H1 (cell line): Measurements from ENCODE around the gene MDK. TPM values are rescaled to one million over a fixed set of nuclear protein-coding genes. Genes with fewer than 3 reads are reported as not detected.

Experiments used
- BCL11A ChIP-seq, 2 experiments: IDR thresholded peaks; one replicate each; pipeline ENCODE4 v1.6.1; 2011; ENCODE audit warnings: low read depth in 2 of 2, low read length in 2 of 2, mild to moderate bottlenecking in 2 of 2
- GTF2F1 ChIP-seq: IDR thresholded peaks from 2 replicates; pipeline ENCODE4 v1.6.1; 2012; ENCODE audit warnings: low read depth, low read length, improper control_type of control experiment, borderline replicate concordance
- KDM5A ChIP-seq: fragments of 200-600 bp; IDR thresholded peaks from 2 replicates; pipeline ENCODE4 v1.7.1; 2012; ENCODE audit warnings: mild to moderate bottlenecking, low read length, inconsistent platforms, mixed read lengths
- PHF8 ChIP-seq: fragments of 200-600 bp; sonication (generic); conservative IDR thresholded peaks from 2 replicates; pipeline ENCODE4 v1.7.1; 2012; ENCODE audit warnings: low read depth, mild to moderate bottlenecking, inconsistent platforms, low read length, moderate library complexity
- RNF2 ChIP-seq: fragments of 200-900, 300-1000 bp; sonication (generic); IDR thresholded peaks from 2 replicates; pipeline ENCODE4 v1.7.1; 2016; ENCODE audit warnings: borderline replicate concordance, low read depth, mild to moderate bottlenecking, antibody characterized with exemption, low read length; ENCODE audit not compliant: poor library complexity, severe bottlenecking; ENCODE audit errors: missing control alignments
- SIX5 ChIP-seq: IDR thresholded peaks from 2 replicates; pipeline ENCODE4 v1.6.1; 2011; ENCODE audit warnings: mild to moderate bottlenecking, low read depth, low read length
- SP1 ChIP-seq: IDR thresholded peaks from 2 replicates; pipeline ENCODE4 v1.6.1; 2011; ENCODE audit warnings: low read depth, low read length
- SUZ12 ChIP-seq: fragments of 200-600 bp; sonication (generic); IDR thresholded peaks from 2 replicates; pipeline ENCODE4 v1.6.1; 2012; ENCODE audit warnings: mild to moderate bottlenecking, inconsistent platforms, low read length, moderate library complexity, mixed read lengths
- TEAD4 ChIP-seq: IDR thresholded peaks from 2 replicates; pipeline ENCODE4 v1.6.1; 2012; ENCODE audit warnings: low read depth, low read length, inconsistent platforms, mixed read lengths
- polyA plus RNA-seq, 7 experiments: library from polyadenylated mRNA; depleted of rRNA in 3 of 7; stranded (reverse) in 5 of 7; unstranded in 2 of 7; fragments of >200 nt in 5 of 7; fragments of 200-250 nt in 2 of 7; gene quantifications; 1 replicate in 5 of 7; 2 replicates in 1 of 7; 4 replicates in 1 of 7; pipeline versions ENCODE4 v1.2.1 to v1.2.3, GENCODE V29; 2011 to 2013; ENCODE audit warnings: missing spikeins in 2 of 7, mixed read lengths in 2 of 7
- total RNA-seq: library from RNA; stranded (reverse); fragmentation: NEBNext Ultra II Directional; extraction: Animal tissue kit (Norgen Biotek cat#: 25700); gene quantifications from 2 replicates; pipeline ENCODE4 v1.2.1, GENCODE V29; 2021
- TF ChIP-seq, protein P1 (sequence below): fragments of 300-600 bp; sonication (generic); IDR thresholded peaks from 2 replicates; pipeline ENCODE4 v1.7.1; 2012; ENCODE audit warnings: low read length, moderate library complexity, mild to moderate bottlenecking, inconsistent platforms; ENCODE audit not compliant: insufficient replicate concordance

The MDK gene
- total and polyA plus RNA-seq, 2 of the 8 experiments (the other 6 are each of a cell fraction or from before 2014, with no cell fraction given): 309 to 606 TPM

DNA sequence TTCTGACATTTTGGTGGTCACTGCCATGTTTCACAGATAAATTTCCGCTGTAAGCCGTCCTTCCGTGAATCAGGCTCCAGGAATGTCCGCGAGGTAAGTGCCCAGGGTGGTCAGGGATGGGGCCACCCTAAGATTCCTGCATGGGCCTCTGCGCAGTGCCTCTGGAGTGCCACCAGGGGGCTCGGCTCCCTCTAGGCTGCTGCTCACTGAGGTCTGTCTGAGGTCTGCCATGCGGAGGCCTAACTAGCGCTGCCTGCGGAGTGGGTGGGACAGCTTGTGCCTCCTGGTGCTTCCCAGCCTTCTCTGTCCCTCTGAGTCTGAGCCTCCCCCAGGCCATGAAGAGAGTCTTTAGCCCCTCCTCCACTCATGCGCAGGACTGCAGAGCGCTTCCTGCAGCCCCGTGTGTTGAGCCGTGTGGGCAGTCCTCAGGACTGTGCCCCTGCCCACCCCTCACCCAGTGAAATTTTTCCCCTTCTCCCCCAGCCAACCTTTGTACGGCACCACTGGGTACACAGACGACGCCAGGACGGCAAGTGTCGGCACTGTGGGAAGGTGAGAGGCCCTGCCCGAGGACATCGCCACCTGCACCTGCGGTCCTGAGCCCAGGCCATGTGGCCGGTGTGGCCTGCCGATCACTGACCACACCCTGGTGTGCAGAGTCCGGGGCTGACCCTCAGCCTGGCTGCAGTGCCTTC is 11.9 kb upstream of the MDK start (continued):
- TF ChIP-seq PHF8 (no peak), SIX5 (no peak), KDM5A (no peak), GTF2F1 (no peak), TEAD4 (peak; percentile 84), SUZ12 (no peak), SP1 (no peak), BCL11A (IDR thresholded peaks at IDR 0.05; ENCODE audit: low read depth in 2 of 2, low read length in 2 of 2) (no peak), RNF2 (no peak)
- TF ChIP-seq, protein P1, sequence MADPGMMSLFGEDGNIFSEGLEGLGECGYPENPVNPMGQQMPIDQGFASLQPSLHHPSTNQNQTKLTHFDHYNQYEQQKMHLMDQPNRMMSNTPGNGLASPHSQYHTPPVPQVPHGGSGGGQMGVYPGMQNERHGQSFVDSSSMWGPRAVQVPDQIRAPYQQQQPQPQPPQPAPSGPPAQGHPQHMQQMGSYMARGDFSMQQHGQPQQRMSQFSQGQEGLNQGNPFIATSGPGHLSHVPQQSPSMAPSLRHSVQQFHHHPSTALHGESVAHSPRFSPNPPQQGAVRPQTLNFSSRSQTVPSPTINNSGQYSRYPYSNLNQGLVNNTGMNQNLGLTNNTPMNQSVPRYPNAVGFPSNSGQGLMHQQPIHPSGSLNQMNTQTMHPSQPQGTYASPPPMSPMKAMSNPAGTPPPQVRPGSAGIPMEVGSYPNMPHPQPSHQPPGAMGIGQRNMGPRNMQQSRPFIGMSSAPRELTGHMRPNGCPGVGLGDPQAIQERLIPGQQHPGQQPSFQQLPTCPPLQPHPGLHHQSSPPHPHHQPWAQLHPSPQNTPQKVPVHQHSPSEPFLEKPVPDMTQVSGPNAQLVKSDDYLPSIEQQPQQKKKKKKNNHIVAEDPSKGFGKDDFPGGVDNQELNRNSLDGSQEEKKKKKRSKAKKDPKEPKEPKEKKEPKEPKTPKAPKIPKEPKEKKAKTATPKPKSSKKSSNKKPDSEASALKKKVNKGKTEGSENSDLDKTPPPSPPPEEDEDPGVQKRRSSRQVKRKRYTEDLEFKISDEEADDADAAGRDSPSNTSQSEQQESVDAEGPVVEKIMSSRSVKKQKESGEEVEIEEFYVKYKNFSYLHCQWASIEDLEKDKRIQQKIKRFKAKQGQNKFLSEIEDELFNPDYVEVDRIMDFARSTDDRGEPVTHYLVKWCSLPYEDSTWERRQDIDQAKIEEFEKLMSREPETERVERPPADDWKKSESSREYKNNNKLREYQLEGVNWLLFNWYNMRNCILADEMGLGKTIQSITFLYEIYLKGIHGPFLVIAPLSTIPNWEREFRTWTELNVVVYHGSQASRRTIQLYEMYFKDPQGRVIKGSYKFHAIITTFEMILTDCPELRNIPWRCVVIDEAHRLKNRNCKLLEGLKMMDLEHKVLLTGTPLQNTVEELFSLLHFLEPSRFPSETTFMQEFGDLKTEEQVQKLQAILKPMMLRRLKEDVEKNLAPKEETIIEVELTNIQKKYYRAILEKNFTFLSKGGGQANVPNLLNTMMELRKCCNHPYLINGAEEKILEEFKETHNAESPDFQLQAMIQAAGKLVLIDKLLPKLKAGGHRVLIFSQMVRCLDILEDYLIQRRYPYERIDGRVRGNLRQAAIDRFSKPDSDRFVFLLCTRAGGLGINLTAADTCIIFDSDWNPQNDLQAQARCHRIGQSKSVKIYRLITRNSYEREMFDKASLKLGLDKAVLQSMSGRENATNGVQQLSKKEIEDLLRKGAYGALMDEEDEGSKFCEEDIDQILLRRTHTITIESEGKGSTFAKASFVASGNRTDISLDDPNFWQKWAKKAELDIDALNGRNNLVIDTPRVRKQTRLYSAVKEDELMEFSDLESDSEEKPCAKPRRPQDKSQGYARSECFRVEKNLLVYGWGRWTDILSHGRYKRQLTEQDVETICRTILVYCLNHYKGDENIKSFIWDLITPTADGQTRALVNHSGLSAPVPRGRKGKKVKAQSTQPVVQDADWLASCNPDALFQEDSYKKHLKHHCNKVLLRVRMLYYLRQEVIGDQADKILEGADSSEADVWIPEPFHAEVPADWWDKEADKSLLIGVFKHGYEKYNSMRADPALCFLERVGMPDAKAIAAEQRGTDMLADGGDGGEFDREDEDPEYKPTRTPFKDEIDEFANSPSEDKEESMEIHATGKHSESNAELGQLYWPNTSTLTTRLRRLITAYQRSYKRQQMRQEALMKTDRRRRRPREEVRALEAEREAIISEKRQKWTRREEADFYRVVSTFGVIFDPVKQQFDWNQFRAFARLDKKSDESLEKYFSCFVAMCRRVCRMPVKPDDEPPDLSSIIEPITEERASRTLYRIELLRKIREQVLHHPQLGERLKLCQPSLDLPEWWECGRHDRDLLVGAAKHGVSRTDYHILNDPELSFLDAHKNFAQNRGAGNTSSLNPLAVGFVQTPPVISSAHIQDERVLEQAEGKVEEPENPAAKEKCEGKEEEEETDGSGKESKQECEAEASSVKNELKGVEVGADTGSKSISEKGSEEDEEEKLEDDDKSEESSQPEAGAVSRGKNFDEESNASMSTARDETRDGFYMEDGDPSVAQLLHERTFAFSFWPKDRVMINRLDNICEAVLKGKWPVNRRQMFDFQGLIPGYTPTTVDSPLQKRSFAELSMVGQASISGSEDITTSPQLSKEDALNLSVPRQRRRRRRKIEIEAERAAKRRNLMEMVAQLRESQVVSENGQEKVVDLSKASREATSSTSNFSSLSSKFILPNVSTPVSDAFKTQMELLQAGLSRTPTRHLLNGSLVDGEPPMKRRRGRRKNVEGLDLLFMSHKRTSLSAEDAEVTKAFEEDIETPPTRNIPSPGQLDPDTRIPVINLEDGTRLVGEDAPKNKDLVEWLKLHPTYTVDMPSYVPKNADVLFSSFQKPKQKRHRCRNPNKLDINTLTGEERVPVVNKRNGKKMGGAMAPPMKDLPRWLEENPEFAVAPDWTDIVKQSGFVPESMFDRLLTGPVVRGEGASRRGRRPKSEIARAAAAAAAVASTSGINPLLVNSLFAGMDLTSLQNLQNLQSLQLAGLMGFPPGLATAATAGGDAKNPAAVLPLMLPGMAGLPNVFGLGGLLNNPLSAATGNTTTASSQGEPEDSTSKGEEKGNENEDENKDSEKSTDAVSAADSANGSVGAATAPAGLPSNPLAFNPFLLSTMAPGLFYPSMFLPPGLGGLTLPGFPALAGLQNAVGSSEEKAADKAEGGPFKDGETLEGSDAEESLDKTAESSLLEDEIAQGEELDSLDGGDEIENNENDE: no peak
